ENCODE results near the gene SLC9C1.

- TF ChIP-seq CTCF (IDR thresholded peaks at IDR 0.05) (no peak), POLR2A (IDR thresholded peaks at IDR 0.05) (peak; percentile 37)
Measured at GRCh38 chr3:112092496-112093179, 201.4 kb downstream of the SLC9C1 start.
